GM18498 (cell line): ENCODE measurements around the gene CARD11.

Source experiments
- ATAC-seq: cut with Tn5 transposase; IDR thresholded peaks from one replicate; pipeline ENCODE4 v1.9.1; 2021; ENCODE audit warnings: mild to moderate bottlenecking, moderate library complexity; ENCODE audit not compliant: unreplicated experiment

Gene CARD11

DNA sequence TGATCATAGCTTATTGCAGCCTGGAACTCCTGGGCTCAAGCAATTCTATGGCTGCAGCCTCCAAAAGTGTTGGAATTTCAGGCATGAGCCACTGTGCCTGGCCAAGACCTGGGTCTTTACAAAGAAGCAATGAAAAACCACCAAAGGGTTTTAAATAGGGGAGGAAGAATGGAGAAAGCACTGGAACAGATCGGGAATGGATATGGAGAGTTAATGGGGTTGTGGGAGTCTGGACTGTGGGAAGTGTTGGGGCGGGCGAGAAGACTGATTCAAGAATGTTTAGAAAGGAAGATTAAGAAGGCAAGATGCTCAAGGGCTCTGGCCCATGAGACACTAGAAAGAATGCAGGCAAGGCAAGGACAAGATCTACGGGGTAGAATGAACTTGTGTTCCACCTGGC is 98.5 kb downstream of the CARD11 start:
- ATAC-seq: no peak

DNA sequence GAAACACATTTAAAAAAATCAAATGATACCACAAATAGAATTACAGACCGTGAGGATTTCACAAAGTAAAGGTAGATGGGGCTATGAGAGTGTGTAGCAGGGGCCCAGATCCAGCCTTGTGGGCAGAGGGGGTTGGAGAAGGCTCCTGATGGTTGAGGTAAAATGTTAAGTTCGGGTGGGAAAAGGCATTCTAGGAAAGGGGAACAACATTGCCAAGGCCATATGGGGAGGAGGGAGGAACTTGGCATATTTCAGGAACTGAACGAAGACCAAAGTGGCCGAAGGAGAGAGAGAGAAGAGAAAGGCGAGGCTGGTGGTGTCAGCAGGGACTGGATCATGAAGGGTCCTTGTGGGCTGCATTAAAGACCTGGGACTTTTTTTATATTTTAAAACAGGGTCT is 98.9 kb downstream of the CARD11 start:
- no peak for ATAC-seq

DNA sequence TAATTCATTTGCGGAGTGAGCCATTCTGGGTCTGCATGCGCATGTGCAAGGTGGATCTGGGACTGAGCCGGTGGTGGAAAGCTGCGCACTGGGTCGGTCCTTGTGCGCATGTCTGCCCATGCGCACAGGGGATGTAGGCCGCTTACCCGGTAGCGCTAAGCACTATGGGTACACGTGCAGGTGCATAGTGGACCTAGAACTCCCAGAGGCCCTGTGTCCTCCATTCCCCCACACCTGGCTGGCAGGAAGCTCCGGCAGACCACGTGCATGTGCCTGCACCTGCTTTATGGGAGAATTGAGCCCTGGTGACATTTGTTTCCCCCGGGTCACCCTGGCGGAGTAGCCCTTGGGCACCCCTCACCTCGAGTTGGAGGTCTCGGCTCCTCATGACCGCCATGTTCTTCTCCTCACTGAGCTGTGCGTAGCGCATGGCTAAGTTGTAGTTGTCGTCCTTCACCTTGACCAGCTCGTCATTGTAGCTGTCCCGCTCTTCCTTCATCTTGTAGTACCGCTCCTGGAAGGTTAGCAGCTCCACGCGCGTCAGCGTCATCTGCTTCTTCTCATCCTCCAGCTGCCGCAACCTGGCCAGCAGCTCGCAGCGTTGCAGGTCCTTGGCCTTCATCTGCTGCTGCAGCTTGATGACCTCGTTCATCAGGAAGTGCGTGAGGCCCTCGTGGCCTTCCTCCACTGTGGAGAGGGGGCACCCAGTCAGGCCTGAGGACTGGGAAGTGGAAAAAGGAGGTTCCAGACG is 99.6 kb downstream of the CARD11 start:
- no peak for ATAC-seq

DNA sequence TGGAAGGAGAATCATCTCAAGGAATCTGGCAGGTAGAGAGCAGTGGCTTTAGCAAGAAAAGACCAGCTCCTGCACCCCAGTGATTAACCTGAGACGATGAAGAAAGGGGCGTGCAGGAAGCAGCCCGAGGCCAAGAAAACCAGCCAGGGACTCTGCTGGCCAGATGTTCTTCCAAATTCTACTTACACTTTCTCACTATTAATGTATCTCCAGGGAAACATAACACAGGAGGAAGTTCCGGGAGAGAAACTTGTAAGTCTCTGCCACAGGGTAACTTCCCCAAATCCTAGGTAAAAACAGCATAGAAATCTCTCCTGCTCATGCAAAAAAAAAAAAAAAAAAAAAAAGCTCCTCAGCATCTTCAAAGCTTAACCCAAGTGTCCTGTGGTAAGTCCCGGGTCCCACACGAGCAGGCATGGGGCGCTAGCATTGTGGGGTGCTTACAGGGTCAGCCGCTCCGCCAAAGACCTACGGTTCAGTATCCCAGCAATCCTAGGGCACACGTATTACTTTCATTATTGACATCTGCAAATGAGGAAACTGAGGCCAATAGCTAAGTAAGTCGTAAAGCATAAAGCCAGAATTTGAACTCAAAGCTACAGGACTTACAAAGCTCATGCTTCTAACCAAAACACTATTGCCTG is 102.3 kb downstream of the CARD11 start:
- no peak for ATAC-seq

DNA sequence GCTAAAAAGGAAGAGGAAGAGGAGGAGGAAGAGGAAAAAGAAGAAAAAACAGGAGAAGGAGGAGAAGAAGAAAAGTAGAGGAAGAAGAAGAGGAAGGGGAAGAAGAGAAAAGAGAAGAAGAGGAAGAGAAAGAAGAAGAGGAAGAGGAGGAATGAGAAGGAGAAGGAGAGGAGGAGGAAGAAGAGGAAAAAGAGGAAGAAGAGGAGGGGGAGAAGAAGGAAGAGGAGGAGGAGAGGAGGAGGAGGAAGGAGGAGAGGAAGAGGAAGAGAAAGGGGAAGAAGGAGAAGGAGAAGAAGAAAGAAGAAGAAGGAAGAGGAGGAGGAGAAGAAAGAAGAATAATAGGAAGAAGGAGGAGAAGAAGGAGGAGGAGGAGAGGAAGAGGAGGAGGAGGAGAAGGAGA is 103.2 kb downstream of the CARD11 start:
- no peak for ATAC-seq

DNA sequence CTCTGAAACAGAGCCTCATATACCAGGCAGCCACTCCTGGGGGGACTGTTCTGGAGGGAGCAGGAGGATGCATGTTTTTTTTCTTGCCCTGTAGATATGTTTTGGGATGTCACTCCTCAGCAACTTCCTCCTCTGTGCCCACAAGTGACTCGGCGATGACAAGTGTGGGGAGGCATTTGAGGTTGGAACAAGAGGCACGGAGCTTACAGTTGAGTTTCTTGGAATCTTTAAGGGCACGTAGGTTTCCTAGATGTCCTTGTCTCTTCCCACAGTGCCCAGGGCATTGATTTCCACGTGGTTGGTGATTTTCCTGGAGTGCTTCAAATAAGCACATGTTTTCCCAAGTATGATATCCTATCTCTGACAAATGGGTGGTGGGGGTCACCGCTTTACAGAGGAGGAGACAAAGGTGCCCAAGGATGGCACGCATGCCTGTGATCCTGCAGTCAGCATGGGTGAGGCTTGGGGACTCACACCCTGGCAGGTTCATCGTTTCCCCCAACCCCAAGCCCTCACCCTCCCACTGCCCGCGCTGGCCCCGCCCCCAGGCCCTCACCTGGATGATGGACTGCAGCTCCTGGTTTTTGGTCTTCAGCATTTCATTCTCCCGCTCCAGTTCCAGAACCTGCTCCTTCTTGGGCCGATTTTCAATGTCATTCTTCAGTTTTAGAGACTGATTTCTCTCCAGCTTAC is 104.3 kb downstream of the CARD11 start:
- ATAC-seq: no peak

DNA sequence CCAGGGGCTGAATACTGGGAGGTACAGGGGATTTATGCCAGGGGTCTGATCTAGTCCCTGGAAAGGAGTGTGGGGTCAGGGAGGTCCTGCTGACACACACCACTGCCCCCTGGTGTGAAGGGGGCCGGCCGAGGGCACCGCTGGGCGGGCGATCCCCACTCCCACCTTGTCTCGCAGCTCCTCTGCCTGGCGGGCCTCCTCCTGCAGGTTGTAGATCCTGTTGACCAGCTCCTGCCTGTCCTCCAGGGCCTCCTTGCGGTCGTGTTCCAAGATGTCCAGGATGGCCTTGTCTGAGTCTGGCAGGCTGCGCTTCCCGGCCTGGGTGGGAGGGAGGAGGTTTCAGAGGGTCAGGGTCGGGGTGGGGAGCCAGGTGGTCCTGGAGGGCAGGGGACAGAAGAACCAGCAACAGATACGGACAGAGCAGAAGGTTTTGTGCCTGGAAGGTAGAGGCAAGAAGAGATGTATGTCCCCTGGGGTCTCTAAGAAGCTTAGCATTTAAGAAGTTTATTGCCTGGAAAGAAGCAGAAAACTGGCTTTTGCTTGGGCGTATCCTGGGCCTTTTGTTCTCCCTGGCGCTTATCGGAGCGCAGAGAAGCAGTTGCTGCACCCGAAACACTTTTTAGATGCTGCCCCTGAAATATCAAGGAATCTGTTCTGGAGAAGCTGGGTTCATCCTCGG is 105.0 kb downstream of the CARD11 start:
- ATAC-seq: no peak

DNA sequence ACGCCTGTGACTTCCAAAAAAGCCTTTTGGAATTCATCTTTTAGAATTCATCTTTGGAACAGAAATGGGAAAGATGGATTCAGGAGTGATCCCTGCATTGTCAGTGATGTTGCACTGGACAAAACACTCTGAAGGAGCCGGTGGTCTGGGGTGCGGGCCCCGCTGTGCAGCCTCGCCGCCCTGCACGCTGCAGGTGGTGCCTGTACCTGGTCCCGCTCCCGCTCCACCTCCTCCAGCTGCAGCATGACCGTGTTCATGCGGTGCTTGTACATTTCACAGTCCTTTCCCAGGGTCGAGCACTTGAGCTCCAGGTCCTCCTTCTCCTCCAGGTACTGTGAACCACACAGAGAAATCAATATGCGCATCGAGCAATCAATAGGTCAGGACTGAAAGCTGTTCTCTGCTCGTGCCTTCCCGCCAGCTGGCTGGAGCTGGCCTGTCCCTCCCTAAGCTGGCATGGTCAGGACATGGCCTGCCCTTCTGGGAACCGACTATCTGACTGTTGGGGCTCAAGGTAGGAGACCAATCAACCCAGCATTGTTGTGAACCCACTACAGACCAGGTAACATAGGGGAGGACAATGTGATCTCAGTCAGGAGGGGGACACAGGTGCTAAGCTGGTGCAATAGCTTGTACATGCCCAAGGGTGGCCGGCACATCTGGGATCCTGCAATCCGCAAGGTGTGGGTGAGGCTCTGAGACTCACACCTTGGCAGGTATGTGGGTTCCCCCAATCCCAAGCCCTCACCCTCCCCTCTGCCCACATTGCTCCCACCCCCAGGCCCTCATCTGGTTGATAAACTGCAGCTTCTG is 105.8 kb downstream of the CARD11 start:
- no peak for ATAC-seq

DNA sequence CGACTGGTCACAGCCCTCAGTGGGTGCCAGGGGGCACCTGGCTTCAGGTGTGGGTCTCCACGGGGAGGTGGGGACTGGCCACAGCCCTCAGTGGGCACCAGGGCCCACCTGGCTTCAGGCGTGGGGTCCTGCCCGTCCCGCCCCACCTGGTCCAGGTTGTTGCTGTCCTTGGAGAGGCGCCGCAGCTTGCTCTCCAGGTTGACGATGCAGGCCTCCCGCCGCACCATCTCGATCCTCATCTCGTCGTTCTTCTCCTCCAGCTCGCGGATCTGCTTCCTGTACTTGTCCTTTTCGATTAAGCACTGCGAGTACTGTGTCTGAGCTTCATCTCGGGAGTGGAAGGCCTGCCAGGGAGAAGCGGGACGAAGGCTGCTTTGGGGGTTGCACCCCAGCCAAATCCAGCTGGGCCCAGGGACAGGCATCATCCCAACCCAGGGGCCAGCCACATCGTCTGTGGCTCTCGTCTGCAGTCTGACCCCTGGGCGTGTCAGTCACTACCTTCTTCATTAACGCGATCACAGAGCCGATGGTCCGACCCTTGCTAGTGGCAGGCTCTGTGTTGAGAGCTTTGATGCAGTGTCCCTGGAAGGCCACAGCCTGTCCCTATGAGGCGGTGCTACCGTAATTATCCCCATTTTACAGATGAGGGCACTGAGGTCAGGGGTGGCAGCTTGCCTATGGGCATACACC is 106.6 kb downstream of the CARD11 start:
- no peak for ATAC-seq

DNA sequence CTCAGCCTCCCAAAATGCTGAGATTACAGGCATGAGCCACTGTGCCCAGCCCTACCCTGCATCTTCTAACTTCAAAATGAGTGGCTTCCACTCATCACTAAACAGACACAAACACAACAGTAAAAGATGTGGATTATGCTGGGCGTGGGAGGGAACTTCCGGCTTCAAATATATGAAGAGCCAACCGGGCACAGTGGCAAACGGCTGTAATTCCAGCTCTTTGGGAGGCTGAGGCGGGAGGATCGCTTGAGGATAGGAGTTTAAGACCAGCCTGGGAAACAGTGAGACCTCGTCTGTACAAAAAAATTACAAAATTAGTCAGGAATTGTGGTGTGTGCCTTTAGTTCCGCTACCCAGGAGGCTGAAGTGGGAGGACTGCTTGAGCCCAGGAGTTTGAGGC is 107.4 kb downstream of the CARD11 start:
- no peak for ATAC-seq

DNA sequence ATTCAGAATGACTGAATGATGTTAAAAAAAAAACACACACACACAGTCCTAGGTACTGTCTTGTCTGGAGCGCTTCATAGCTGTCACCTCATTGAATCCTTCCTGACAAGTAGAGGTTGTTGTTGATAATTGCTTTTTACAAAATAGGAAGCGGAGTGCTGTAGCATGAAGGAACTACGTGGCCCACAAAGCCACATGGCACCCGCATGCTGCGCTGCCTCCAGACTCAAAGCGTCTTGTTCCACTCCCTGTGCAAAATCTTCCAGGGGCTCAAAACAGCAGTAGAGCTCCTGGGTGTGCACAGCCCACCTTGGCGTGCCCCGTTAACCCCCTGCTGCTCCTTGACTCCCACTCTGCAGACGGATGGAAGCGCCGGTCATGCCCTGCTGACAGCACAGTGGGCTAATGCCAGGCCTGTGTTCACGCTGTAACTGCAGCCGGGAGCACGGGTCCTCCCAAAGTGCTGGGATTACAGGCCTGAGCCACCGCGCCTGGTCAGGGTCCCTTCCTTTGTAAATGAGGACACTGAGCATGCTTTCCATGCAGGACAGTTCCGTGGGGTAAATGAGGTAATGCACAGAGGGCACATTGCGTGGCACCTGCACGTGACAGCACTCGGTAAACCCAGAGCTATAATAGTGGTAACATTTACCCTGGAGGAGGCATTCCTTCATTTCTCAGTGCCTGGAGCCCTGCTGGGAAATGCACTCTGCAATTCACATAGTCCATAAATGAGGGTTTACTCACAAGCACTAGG is 108.5 kb downstream of the CARD11 start:
- no peak for ATAC-seq

DNA sequence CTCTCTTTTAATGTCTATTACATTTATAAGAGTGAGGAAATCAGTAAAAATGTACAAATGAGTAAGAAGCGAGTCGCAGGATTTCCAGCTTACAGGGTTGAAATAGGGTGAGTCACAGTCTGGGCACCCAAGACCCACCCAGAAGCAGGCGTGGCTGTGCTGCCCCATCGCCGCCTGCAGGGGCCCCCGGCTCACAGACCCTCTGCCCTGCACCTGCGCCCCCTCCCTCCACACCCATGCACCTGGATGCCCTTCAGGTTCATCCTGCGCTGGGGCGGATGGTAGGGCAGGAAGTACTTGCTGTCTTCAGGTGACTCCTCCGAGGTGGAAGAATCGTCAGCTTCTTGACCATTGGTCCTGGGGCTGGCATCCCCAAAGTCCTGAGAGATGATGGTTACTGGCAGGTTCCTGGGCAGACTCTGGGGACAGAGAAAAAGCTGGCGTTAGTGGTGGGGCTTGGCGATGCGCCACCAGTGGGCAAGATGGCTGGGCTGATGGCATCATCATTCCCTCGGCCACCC is 109.4 kb downstream of the CARD11 start:
- ATAC-seq: no peak

DNA sequence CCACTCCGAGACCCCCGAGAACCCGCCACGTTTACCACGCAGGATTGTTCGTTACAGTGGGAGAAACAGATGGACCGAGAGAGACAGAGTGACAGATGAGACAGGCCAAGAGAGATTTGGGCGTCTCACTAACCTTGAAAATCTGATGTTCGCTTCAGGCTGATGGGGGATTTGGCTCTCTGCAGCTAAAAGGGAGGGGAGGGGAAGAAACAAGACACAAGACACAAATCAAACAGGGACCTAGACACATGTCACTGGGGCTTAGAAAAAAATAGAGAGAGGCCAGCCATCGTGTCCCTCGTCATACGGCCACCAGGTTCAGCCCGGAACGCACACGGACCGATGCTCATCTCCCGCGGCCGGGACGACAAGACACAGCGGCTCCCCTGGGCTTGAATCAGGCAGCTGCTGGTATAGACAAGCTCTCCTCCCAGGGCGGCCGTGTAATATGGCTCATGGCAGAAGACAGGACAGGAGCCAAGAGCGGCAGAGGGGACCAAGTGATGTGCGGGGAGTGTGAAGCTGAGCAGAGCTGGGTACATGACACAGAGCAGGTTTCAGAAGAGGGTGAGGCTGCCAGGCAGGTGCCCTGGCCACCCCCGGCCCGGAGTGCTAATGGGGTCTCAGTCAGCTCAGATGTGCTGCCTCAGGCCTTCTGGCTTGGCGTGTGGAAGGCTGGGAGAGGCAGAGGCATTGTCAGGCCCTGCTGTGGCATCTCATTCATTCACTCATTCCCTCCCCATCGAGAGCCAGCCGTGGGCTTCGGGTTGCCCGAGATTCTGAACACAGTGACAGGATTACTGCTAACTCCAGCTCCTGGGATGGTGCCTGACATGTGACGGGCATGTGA is 111.0 kb downstream of the CARD11 start:
- no peak for ATAC-seq

DNA sequence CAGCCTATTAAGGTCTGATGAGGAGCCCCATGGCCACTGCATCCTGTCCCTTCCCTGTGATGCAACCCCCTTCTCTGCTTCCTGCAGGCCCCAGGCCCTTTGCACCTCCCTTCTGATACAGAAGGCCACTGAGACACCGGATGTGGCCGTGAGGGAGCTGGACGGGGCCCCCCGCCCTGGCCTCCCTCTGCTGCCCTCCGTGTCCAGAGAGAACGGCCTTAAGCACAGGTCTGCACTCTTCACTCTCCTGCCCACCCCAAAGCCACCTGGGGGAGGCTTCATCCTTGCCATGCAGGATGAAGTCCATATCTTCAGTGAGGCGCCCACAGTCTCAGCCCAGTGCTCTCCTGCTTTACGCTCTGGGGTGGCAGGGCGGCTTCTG is 112.6 kb downstream of the CARD11 start:
- ATAC-seq: no peak

DNA sequence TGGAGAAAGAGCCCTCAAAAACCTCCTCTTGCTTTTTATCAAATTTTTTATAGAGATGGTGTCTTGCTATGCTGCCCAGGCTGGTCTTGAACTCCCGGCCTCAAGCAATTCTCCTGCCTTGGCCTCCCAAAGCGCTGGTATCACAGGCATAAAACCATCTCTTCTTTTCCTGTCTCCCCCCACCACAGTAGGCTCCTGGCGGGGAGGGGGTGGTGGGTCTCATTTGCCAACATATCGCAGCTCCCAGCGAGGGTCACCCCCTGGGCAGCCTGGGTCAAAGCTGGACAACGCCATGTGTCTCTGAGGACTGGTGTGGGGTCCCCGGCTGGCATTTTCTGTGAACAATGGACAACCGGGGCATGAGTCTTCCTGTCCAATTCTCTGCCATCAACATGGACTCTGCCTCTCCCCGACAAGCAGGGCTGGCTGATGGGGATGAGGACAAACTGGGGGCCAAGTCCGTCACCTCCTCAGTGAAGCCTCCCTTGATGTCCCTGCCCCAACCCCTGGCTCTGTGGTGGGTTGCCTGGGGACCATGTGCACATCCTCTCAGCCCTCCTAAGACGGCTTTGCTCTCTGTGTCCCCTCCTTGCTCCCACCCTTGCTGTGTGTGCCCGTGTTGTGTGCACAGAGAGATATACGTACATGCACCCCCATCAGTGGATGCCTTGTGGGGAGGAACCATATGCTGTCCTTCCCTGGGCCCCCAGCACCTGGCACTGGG is 113.2 kb downstream of the CARD11 start:
- ATAC-seq: no peak

DNA sequence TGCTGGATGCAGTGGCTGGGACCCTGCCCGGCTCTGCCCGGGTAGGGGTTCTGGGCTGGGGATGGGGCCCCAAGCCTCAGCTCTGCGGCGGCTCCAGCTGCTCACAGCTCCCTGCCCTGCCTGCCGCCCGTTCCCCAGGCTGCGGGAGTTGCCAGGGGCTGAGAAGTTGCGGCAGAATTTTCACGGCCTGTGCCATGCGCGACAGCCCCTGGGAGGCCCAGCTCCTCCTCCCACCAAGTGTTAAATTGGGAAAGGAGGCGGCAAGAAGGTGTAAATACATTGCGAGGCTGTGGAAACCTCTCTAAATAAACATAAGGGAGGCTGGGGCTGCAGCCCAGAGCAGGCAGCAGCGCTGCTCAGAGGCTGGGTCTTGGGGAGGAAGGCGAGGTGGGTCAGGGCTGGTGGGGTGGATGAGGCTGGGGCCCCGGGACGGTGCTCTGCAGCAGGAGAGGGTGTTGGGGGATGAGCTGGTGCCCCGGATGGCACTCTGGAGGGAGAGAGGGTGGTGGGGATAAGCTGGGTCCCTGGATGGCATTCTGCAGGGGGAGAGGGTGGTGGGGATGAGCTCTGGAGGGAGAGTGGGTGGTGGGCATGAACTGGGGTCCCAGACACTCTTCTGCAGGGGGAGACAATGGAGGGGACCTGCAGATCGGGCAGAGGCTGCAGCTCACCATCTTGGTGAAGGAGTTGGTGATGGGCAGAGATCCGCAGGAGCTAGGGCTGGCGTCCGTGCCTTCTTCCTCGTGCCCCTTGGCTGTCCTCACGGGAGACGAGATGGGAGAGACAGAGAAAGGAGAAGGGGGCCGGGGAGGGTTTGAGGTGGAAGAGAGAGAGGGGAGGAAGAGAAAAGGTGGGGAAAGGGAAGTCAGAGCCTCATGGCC is 114.1 kb downstream of the CARD11 start:
- no peak for ATAC-seq
